Measurements from ENCODE around the gene SLC10A7. TPM values are rescaled to one million over a fixed set of nuclear protein-coding genes. Genes with fewer than 3 reads are reported as not detected.

The SLC10A7 gene
- total RNA-seq, 1 donor from 2014 or later, result 10.7 TPM

- H3K4me3 Mint-ChIP-seq, result no peak overlapping the region
- no peak overlapping the region for H3K27ac Mint-ChIP-seq (ENCODE audit: unreplicated experiment)
- no peaks in the 10 kb centered on the region for H3K27me3 Mint-ChIP-seq (ENCODE audit: low read depth)
- H3K36me3 Mint-ChIP-seq (ENCODE audit: low read depth), result peaks cover 1% of the 10 kb centered on the region
- H3K4me1 Mint-ChIP-seq, result peaks cover 13% of the 10 kb centered on the region
- no peak for DNase-seq (ENCODE audit: low read depth, low spot score)
- H3K9me3 Mint-ChIP-seq, result peaks cover 2% of the 10 kb centered on the region
- no peak for TF ChIP-seq CTCF (conservative IDR thresholded peaks at IDR 0.05)
These were observed 65.1 kb downstream of the SLC10A7 start for GRCh38 chr4:146456681-146457080.

GRCh38 chr4:146453181-146453807, 68.4 kb downstream of the SLC10A7 start:
- TF ChIP-seq CTCF (conservative IDR thresholded peaks at IDR 0.05), result no peak
- Mint-ChIP-seq H3K27ac (ENCODE audit: unreplicated experiment) (no peak overlapping the region), H3K9me3 (peaks cover 8% of the 10 kb centered on the region), H3K4me1 (peaks cover 13% of the 10 kb centered on the region), H3K4me3 (no peak overlapping the region), H3K36me3 (ENCODE audit: low read depth) (peaks cover 14% of the 10 kb centered on the region), H3K27me3 (ENCODE audit: low read depth) (no peaks in the 10 kb centered on the region)
- no peak for DNase-seq (ENCODE audit: low read depth, low spot score)

GRCh38 chr4:146450524-146450923, 71.2 kb downstream of the SLC10A7 start:
- Mint-ChIP-seq H3K27ac (ENCODE audit: unreplicated experiment) (no peak overlapping the region), H3K9me3 (peaks cover 13% of the 10 kb centered on the region), H3K4me1 (peaks cover 13% of the 10 kb centered on the region), H3K36me3 (ENCODE audit: low read depth) (peaks cover 19% of the 10 kb centered on the region), H3K27me3 (ENCODE audit: low read depth) (no peaks in the 10 kb centered on the region), H3K4me3 (no peak overlapping the region)
- no peak for DNase-seq (ENCODE audit: low read depth, low spot score)
- TF ChIP-seq CTCF (conservative IDR thresholded peaks at IDR 0.05), result no peak

- Mint-ChIP-seq H3K27ac (ENCODE audit: unreplicated experiment) (no peak overlapping the region), H3K4me1 (no peaks in the 10 kb centered on the region)
- TF ChIP-seq CTCF (conservative IDR thresholded peaks at IDR 0.05), result no peak
These were observed 75.2 kb downstream of the SLC10A7 start for GRCh38 chr4:146446555-146446954.

GRCh38 chr4:146445198-146446150, 76.3 kb downstream of the SLC10A7 start:
- DNase-seq (ENCODE audit: low read depth, low spot score), result no peak
- Mint-ChIP-seq H3K4me3 (no peak overlapping the region), H3K9me3 (peaks cover 8% of the 10 kb centered on the region), H3K36me3 (ENCODE audit: low read depth) (peaks cover 13% of the 10 kb centered on the region), H3K4me1 (no peaks in the 10 kb centered on the region), H3K27ac (ENCODE audit: unreplicated experiment) (peak overlapping the region; percentile 50), H3K27me3 (ENCODE audit: low read depth) (no peaks in the 10 kb centered on the region)
- TF ChIP-seq CTCF (conservative IDR thresholded peaks at IDR 0.05), result no peak

More at GRCh38 chr4:146446555-146446954, 75.2 kb downstream of the SLC10A7 start:
- Mint-ChIP-seq H3K27me3 (ENCODE audit: low read depth) (no peaks in the 10 kb centered on the region), H3K36me3 (ENCODE audit: low read depth) (peaks cover 22% of the 10 kb centered on the region), H3K4me3 (no peak overlapping the region), H3K9me3 (peaks cover 13% of the 10 kb centered on the region)
- no peak for DNase-seq (ENCODE audit: low read depth, low spot score)

Measured in neural crest cell (in vitro differentiated cells).